MM.1S (cell line): ENCODE results near the gene DCDC1.

Experiments used
- DNase-seq: peaks from one replicate; pipeline ENCODE4 v3.0.0-alpha.2; 2015
- H2AFZ ChIP-seq: fragments of 300-600 bp; sonication (generic); 2 replicates; pipeline ENCODE4 v1.6.0; 2016; ENCODE audit warnings: antibody characterized with exemption, low read length
- H3F3A ChIP-seq: fragments of 300-600 bp; sonication (generic); 2 replicates; pipeline ENCODE4 v1.6.1; 2016; ENCODE audit warnings: mild to moderate bottlenecking, antibody characterized with exemption, low read length, moderate library complexity, mixed read lengths; ENCODE audit not compliant: insufficient read depth
- H3K27ac ChIP-seq: fragments of 300-600 bp; sonication (generic); 2 replicates; pipeline ENCODE4 v1.5.1; 2016; ENCODE audit warnings: mild to moderate bottlenecking, low read length
- H3K27me3 ChIP-seq: fragments of 300-600 bp; sonication (generic); replicated peaks from 2 replicates; pipeline ENCODE4 v1.6.0; 2016; ENCODE audit warnings: low read length; ENCODE audit not compliant: insufficient read depth
- H3K36me3 ChIP-seq: fragments of 300-600 bp; sonication (generic); replicated peaks from 2 replicates; pipeline ENCODE4 v1.6.1; 2016; ENCODE audit warnings: mild to moderate bottlenecking, low read length, mixed read lengths; ENCODE audit not compliant: insufficient read depth
- H3K4me1 ChIP-seq: fragments of 300-600 bp; sonication (generic); 2 replicates; pipeline ENCODE4 v1.6.1; 2016; ENCODE audit warnings: low read length, mixed read lengths
- H3K4me2 ChIP-seq: fragments of 300-600 bp; sonication (generic); 2 replicates; pipeline ENCODE4 v1.6.0; 2016; ENCODE audit warnings: low read depth, low read length
- H3K4me3 ChIP-seq: fragments of 300-600 bp; sonication (generic); 2 replicates; pipeline ENCODE4 v1.5.1; 2016; ENCODE audit warnings: low read length, mixed read lengths
- H3K79me2 ChIP-seq: fragments of 300-600 bp; sonication (generic); 2 replicates; pipeline ENCODE4 v1.6.1; 2016; ENCODE audit warnings: mixed run types, low read length, mixed read lengths
- H3K9ac ChIP-seq: fragments of 300-600 bp; sonication (generic); 2 replicates; pipeline ENCODE4 v1.6.1; 2016; ENCODE audit warnings: low read length, mixed read lengths
- H3K9me2 ChIP-seq: fragments of 300-600 bp; sonication (generic); replicated peaks from 2 replicates; pipeline ENCODE4 v1.6.1; 2016; ENCODE audit warnings: mild to moderate bottlenecking, low read length, mixed read lengths; ENCODE audit not compliant: insufficient read depth
- H3K9me3 ChIP-seq: fragments of 300-600 bp; sonication (generic); replicated peaks from 2 replicates; pipeline ENCODE4 v1.6.1; 2016; ENCODE audit warnings: mild to moderate bottlenecking, low read length, mixed read lengths; ENCODE audit not compliant: insufficient read depth
- H4K20me1 ChIP-seq: fragments of 300-600 bp; sonication (generic); 2 replicates; pipeline ENCODE4 v1.6.1; 2016; ENCODE audit warnings: mild to moderate bottlenecking, low read length, moderate library complexity, mixed read lengths; ENCODE audit not compliant: insufficient read depth
- CTCF ChIP-seq: fragments of 300-600 bp; sonication (generic); IDR thresholded peaks from 2 replicates; pipeline ENCODE4 v1.5.1; 2016; ENCODE audit warnings: antibody characterized with exemption, low read length, mixed read lengths
- EZH2 ChIP-seq: fragments of 300-600 bp; sonication (generic); optimal IDR thresholded peaks from 2 replicates; pipeline ENCODE3; 2017; ENCODE audit warnings: low read depth, mild to moderate bottlenecking, antibody characterized with exemption, low read length, mixed read lengths
- EZH2phosphoT487 ChIP-seq: fragments of 300-600 bp; sonication (generic); IDR thresholded peaks from 2 replicates; pipeline ENCODE4 v1.6.1; 2018; ENCODE audit warnings: antibody characterized with exemption, low read length

DCDC1 gene

GRCh38 chr11:31131760-31132159, 237.8 kb downstream of the DCDC1 start:
- Histone ChIP-seq H3F3A (no peaks in the 10 kb centered on the region), H2AFZ (no peak overlapping the region), H3K4me1 (no peaks in the 10 kb centered on the region), H3K36me3 (no peaks in the 10 kb centered on the region), H3K79me2 (no peaks in the 10 kb centered on the region), H4K20me1 (no peaks in the 10 kb centered on the region), H3K4me2 (no peak overlapping the region), H3K4me3 (no peak overlapping the region), H3K9ac (no peak overlapping the region), H3K27me3 (no peaks in the 10 kb centered on the region), H3K9me2 (no peaks in the 10 kb centered on the region), H3K9me3 (no peaks in the 10 kb centered on the region), H3K27ac (no peak overlapping the region)
- no peak for TF ChIP-seq CTCF
- TF ChIP-seq EZH2, result no peak
- DNase-seq, result no peak

GRCh38 chr11:31127290-31127689, 242.2 kb downstream of the DCDC1 start:
- Histone ChIP-seq H3K27me3 (no peaks in the 10 kb centered on the region), H3K9me3 (no peaks in the 10 kb centered on the region), H3K4me1 (no peaks in the 10 kb centered on the region), H4K20me1 (no peaks in the 10 kb centered on the region), H3K4me2 (no peak overlapping the region), H2AFZ (no peak overlapping the region), H3K9ac (no peak overlapping the region), H3K27ac (no peak overlapping the region), H3K9me2 (no peaks in the 10 kb centered on the region), H3F3A (no peaks in the 10 kb centered on the region), H3K4me3 (no peak overlapping the region), H3K36me3 (no peaks in the 10 kb centered on the region), H3K79me2 (no peaks in the 10 kb centered on the region)
- no peak for DNase-seq
- no peak for TF ChIP-seq EZH2
- no peak for TF ChIP-seq CTCF
- no peak for TF ChIP-seq EZH2phosphoT487

GRCh38 chr11:31120428-31120827, 249.1 kb downstream of the DCDC1 start:
- DNase-seq, result no peak
- Histone ChIP-seq H3K79me2 (no peaks in the 10 kb centered on the region), H3K4me1 (no peaks in the 10 kb centered on the region), H2AFZ (no peak overlapping the region), H3K36me3 (no peaks in the 10 kb centered on the region), H3K9me2 (no peaks in the 10 kb centered on the region), H3F3A (no peaks in the 10 kb centered on the region), H3K9me3 (no peaks in the 10 kb centered on the region), H3K4me2 (no peak overlapping the region), H3K27ac (no peak overlapping the region), H4K20me1 (no peaks in the 10 kb centered on the region), H3K27me3 (no peaks in the 10 kb centered on the region), H3K4me3 (no peak overlapping the region), H3K9ac (no peak overlapping the region)
- TF ChIP-seq EZH2phosphoT487, result no peak
- TF ChIP-seq EZH2, result no peak
- TF ChIP-seq CTCF, result no peak
